B cell (primary cell): ENCODE results near the gene APOL2. TPM values are rescaled to one million over a fixed set of nuclear protein-coding genes. Genes with fewer than 3 reads are reported as not detected.

Source experiments
- ATAC-seq: fragments of 200-7000 bp; cut with Tn5 transposase; one replicate; pipeline ENCODE4 v1.10.0; 2021; ENCODE audit warnings: low read depth, mild to moderate bottlenecking, moderate number of reproducible peaks, moderate library complexity
- CTCF ChIA-PET: fragments of 350-600 bp; sonication (Branson Sonifier 250); formaldehyde crosslinking; loops from one replicate; lab custom pipeline; 2021; ENCODE audit warnings: antibody characterized with exemption, inconsistent platforms; lab: Charles Lee
- POLR2A ChIA-PET: fragments of 350-600 bp; sonication (Branson Sonifier 250); formaldehyde crosslinking; loops from one replicate; lab custom pipeline; 2021; ENCODE audit warnings: antibody characterized with exemption; lab: Charles Lee
- DNase-seq: peaks from one replicate; pipeline ENCODE4 v3.0.0; 2013
- H2AFZ ChIP-seq: 2 replicates; pipeline ENCODE4 v1.6.1; 2012; ENCODE audit warnings: mild to moderate bottlenecking, low read depth, low read length; ENCODE audit not compliant: insufficient read depth, poor library complexity, severe bottlenecking
- H3K27ac ChIP-seq, 2 donors: 1 replicate in 1 of 2; 2 replicates in 1 of 2; pipeline ENCODE4 v1.5.1; 2012 to 2013; ENCODE audit warnings: low read length in 2 of 2, mild to moderate bottlenecking in 2 of 2, moderate library complexity in 1 of 2
- H3K27me3 ChIP-seq, 4 experiments: fragments of 200-600 bp in 1 of 4; sonication (generic) in 1 of 4; replicated peaks in 1 of 4; 1 replicate in 2 of 4; 2 replicates in 2 of 4; pipeline versions ENCODE4 v1.6.1 to v1.7.0; 2013 to 2016; ENCODE audit warnings: low read length in 3 of 4, mild to moderate bottlenecking in 2 of 4, mixed read lengths in 1 of 4, moderate library complexity in 1 of 4; ENCODE audit not compliant: insufficient read depth in 4 of 4, control insufficient read depth in 3 of 4; ENCODE audit errors: control extremely low read depth in 1 of 4
- H3K36me3 ChIP-seq, 2 experiments: replicated peaks in 1 of 2; 1 replicate in 1 of 2; 2 replicates in 1 of 2; pipeline versions ENCODE4 v1.6.1 to v1.7.1; 2013; ENCODE audit warnings: low read length in 1 of 2; ENCODE audit not compliant: insufficient read depth in 2 of 2, control insufficient read depth in 1 of 2; ENCODE audit errors: control extremely low read depth in 1 of 2, extremely low read depth in 1 of 2
- H3K4me1 ChIP-seq, 2 donors: fragments of 200-600 bp in 1 of 2; sonication (generic) in 1 of 2; 1 replicate in 1 of 2; 2 replicates in 1 of 2; pipeline versions ENCODE4 v1.5.1 to v1.6.1; 2013 to 2017; ENCODE audit warnings: low read length in 2 of 2; ENCODE audit not compliant: control insufficient read depth in 2 of 2, insufficient read depth in 2 of 2
- H3K4me2 ChIP-seq: replicated peaks from 2 replicates; pipeline ENCODE3; 2012; ENCODE audit warnings: mild to moderate bottlenecking, low read depth, low read length; ENCODE audit not compliant: poor library complexity, severe bottlenecking
- H3K4me3 ChIP-seq, 5 experiments: fragments of 200-600 bp in 1 of 5; sonication (generic) in 1 of 5; 1 replicate in 3 of 5; 2 replicates in 2 of 5; pipeline versions ENCODE4 v1.5.1 to v1.7.0; 2011 to 2016; ENCODE audit warnings: low read length in 4 of 5, mild to moderate bottlenecking in 4 of 5, low read depth in 2 of 5, control low read depth in 1 of 5, moderate library complexity in 1 of 5; ENCODE audit not compliant: insufficient read depth in 1 of 5; ENCODE audit errors: control extremely low read depth in 1 of 5, extremely low read depth in 1 of 5
- H3K79me2 ChIP-seq: fragments of 200-600 bp; sonication (generic); one replicate; pipeline ENCODE4 v1.6.0; 2016; ENCODE audit warnings: low read length; ENCODE audit not compliant: control insufficient read depth, insufficient read depth
- H3K9ac ChIP-seq: fragments of 200-600 bp; sonication (generic); 2 replicates; pipeline ENCODE4 v1.6.1; 2017; ENCODE audit warnings: mild to moderate bottlenecking, low read length, moderate library complexity
- H3K9me3 ChIP-seq, 3 donors: one replicate each; pipeline versions ENCODE4 v1.6.1 to v1.7.1; 2013; ENCODE audit warnings: low read length in 2 of 3; ENCODE audit not compliant: control insufficient read depth in 2 of 3, insufficient read depth in 1 of 3; ENCODE audit errors: control extremely low read depth in 1 of 3
- H4K20me1 ChIP-seq: 2 replicates; pipeline ENCODE4 v1.6.0; 2012; ENCODE audit warnings: mild to moderate bottlenecking, low read length; ENCODE audit not compliant: insufficient read depth, control insufficient read depth, poor library complexity, severe bottlenecking
- H3K27ac Mint-ChIP-seq: one replicate; pipeline ENCODE4 v1.8.0; 2021; ENCODE audit warnings: mixed read lengths
- H3K27me3 Mint-ChIP-seq: one replicate; pipeline ENCODE4 v1.8.0; 2021; ENCODE audit warnings: mixed read lengths
- H3K4me1 Mint-ChIP-seq: one replicate; pipeline ENCODE4 v1.8.0; 2021; ENCODE audit warnings: mixed read lengths
- H3K4me3 Mint-ChIP-seq: one replicate; pipeline ENCODE4 v1.8.0; 2021; ENCODE audit warnings: mixed read lengths
- H3K9me3 Mint-ChIP-seq: one replicate; pipeline ENCODE4 v1.8.0; 2022; ENCODE audit warnings: mixed read lengths; ENCODE audit not compliant: insufficient read depth
- EZH2 ChIP-seq: IDR thresholded peaks from 2 replicates; pipeline ENCODE4 v1.6.1; 2012; ENCODE audit warnings: borderline replicate concordance, low read depth, mild to moderate bottlenecking, moderate library complexity, low read length; ENCODE audit not compliant: insufficient read depth, poor library complexity, severe bottlenecking
- whole genome bisulfite sequencing: methylation state at CpG from one replicate; pipeline ENCODE4 v1.1.5; 2013; ENCODE audit warnings: missing lambda C conversion rate; ENCODE audit not compliant: insufficient coverage; 5-methylcytosine and 5-hydroxymethylcytosine counted together
- intact Hi-C: fragments of 100-400 bp; cut with micrococcal nuclease; formaldehyde crosslinking; loops from one replicate; pipeline ENCODE4 v1.10.0; 2022
- polyA plus RNA-seq: library from polyadenylated mRNA; depleted of rRNA; stranded (reverse); fragments of >200 nt; gene quantifications from 2 replicates; pipeline ENCODE4 v1.2.3, GENCODE V29; 2012
- total RNA-seq, 2 donors: library from RNA; stranded (reverse); fragments of 120-200 nt in 1 of 2; gene quantifications; 1 replicate in 1 of 2; 2 replicates in 1 of 2; pipeline versions ENCODE4 v1.2.3 to v1.2.4, GENCODE V29; 2013 to 2022
- TF ChIP-seq, protein P1 (sequence below): fragments of 200-600 bp; IDR thresholded peaks from one replicate; pipeline ENCODE4 v1.8.0; 2022; ENCODE audit warnings: antibody characterized with exemption, mild to moderate bottlenecking

Gene APOL2
- total and polyA plus RNA-seq, 2 donors (not counting 1 experiment from before 2014, with no cell fraction given), result 29.4 to 60.6 TPM

DNA sequence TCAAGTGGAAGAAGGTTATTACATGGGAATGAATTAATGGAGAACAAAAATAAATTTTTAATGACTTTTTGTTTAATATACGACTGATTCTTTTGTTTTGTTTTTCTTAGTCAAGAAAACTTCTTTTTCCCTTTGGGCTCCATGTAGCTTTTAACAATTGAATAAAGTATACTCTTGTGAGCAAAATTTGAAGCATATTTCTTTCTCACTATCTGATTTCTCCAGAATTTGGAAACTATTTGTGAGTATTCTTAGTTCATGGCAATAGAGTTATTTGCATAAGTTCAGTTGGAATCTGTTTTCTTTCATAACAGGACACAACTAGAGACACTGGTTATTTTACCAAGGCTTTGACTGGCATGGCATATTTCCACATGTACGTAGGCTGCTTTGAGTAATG lies 9.8 kb upstream of the APOL2 start:
- Histone ChIP-seq H3K79me2 (peaks cover 13% of the 10 kb centered on the region), H4K20me1 (no peaks in the 10 kb centered on the region), H3K4me1 (peaks cover 11 to 16% of the 10 kb centered on the region in 2 donors), H3K9ac (no peak overlapping the region), H2AFZ (no peak overlapping the region), H3K27ac (no peak overlapping the region), H3K4me2 (no peak overlapping the region), H3K36me3 (no peaks in the 10 kb centered on the region), H3K4me3 (no peak overlapping the region), H3K27me3 (no peaks in the 10 kb centered on the region), H3K9me3 (peaks cover 0 to 8% (median 0%) of the 10 kb centered on the region in 3 donors)
- WGBS, result no CpG with 5 or more reads among the region's 2 CpGs
- TF ChIP-seq, protein P1, sequence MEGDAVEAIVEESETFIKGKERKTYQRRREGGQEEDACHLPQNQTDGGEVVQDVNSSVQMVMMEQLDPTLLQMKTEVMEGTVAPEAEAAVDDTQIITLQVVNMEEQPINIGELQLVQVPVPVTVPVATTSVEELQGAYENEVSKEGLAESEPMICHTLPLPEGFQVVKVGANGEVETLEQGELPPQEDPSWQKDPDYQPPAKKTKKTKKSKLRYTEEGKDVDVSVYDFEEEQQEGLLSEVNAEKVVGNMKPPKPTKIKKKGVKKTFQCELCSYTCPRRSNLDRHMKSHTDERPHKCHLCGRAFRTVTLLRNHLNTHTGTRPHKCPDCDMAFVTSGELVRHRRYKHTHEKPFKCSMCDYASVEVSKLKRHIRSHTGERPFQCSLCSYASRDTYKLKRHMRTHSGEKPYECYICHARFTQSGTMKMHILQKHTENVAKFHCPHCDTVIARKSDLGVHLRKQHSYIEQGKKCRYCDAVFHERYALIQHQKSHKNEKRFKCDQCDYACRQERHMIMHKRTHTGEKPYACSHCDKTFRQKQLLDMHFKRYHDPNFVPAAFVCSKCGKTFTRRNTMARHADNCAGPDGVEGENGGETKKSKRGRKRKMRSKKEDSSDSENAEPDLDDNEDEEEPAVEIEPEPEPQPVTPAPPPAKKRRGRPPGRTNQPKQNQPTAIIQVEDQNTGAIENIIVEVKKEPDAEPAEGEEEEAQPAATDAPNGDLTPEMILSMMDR, result no peak
- no peak for TF ChIP-seq EZH2
- intact Hi-C loops, result no loop called here
- ChIA-PET CTCF (interaction anchor here (1.3 kb wide), 1 partner anchor 10 kb away, joined by 6 read pairs; the partner anchor contains the start of gene APOL2), POLR2A (no interaction called here)
- Mint-ChIP-seq H3K4me1 (peaks cover 23% of the 10 kb centered on the region), H3K27me3 (peaks cover 3% of the 10 kb centered on the region), H3K4me3 (no peak overlapping the region), H3K27ac (no peak overlapping the region), H3K9me3 (peaks cover 3% of the 10 kb centered on the region)
- DNase-seq (no peak), ATAC-seq (no peak)

DNA sequence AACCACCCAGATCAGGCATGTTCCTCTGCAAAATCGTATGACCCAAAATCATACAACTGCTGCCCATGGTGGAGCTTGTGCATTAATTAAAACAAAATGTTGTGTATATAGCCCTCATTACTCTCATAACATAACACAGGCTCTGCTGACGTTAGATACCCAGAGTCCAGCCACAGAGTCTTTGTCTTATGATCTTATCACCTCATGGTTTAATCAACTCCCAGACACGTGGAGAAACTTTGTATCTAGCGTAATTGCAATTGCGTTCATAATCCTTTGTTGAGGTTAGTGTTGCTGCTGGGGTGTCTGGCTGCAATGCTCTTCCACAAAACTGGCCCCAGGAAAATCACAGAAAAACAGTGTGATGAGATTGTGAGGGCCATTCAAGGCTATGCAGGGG lies 8.6 kb upstream of the APOL2 start:
- intact Hi-C loops, result no loop called here
- no peak overlapping the region for H3K9ac ChIP-seq
- no peak overlapping the region for H3K4me2 ChIP-seq
- peaks cover 4 to 5% of the 10 kb centered on the region in 2 donors for H3K4me1 ChIP-seq
- POLR2A ChIA-PET, result no interaction called here
- Mint-ChIP-seq H3K4me1 (peaks cover 11% of the 10 kb centered on the region), H3K27me3 (peaks cover 3% of the 10 kb centered on the region), H3K4me3 (no peak overlapping the region), H3K27ac (no peak overlapping the region), H3K9me3 (peaks cover 3% of the 10 kb centered on the region)
- peaks cover 0 to 8% (median 3%) of the 10 kb centered on the region in 3 donors for H3K9me3 ChIP-seq
- no peak overlapping the region for H3K27ac ChIP-seq
- CTCF ChIA-PET, result interaction anchor here (1.3 kb wide), 1 partner anchor 9 kb away, joined by 6 read pairs; the partner anchor contains the start of gene APOL2
- no peak overlapping the region for H2AFZ ChIP-seq
- no peak overlapping the region for H3K4me3 ChIP-seq
- no peak for DNase-seq
- no peaks in the 10 kb centered on the region for H3K36me3 ChIP-seq
- TF ChIP-seq EZH2, result no peak
- TF ChIP-seq, protein P1, result no peak
- H4K20me1 ChIP-seq, result no peaks in the 10 kb centered on the region
- WGBS, result 100% methylated on average over 2 of the region's 5 CpGs
- H3K79me2 ChIP-seq, result peaks cover 4% of the 10 kb centered on the region
- H3K27me3 ChIP-seq, result no peaks in the 10 kb centered on the region
- ATAC-seq, result no peak
